ENCODE data around the gene OSBPL10. TPM values are rescaled to one million over a fixed set of nuclear protein-coding genes. Genes with fewer than 3 reads are reported as not detected.

OSBPL10 gene
- total RNA-seq, 1 experiment from 2014 or later: 4.8 TPM

DNA sequence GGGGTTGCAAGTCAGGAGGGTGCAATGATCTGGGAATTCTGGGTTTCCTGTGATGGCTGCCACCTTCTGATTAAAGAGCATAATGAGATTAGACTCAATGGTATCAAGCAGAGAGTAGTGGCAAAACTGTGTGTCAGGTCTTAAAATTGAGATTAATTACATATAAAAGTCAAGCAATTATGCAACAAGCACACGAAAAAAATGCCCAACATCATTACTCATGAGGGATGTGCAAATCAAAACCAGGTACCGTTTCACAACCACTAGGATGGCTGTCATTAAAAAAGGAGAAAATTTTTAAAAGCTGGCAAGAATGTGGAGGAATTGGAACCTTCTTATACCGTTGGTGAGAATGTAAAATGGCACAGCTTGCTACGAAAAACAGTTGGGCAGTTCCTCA, 205.0 kb downstream of the OSBPL10 start:
- DNase-seq (ENCODE audit: low read depth): no peak

GRCh38 chr3:31775383-31775782, 205.7 kb downstream of the OSBPL10 start:
- no peak for DNase-seq (ENCODE audit: low read depth)

DNA sequence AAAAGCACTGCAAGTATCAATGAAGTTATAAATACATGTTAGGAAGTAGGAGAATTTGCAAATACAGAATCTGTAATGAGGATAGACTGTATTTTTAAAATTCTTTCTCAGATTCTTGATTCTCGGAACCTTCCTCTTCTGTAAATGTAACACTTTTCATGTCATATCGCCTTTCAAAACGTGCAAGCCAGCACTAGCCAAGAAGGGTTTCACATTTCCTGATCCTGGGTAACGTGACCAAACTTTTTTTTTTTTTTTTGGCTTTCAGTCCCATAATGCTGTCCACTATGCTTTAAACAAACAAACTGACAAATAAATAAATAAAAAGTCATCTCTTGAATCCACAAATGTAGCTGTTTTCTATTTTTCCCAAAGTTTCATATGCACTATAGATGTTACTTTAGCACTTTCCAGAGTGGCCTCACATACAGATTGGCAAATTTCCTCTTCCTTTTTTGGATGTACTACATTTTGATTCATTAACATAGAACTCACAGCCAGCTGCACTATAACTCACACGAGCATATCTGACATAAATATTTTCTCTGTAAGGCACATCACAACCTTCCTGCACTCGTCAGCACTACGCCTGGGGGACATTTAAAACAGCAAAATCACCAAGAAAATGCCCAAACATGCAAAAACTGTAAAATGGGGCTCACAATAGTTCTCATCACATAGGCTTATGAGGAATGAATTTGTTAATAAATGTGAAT, 208.1 kb downstream of the OSBPL10 start:
- DNase-seq (ENCODE audit: low read depth): no peak

GRCh38 chr3:31772272-31772671, 208.8 kb downstream of the OSBPL10 start:
- DNase-seq (ENCODE audit: low read depth): no peak

- no peak for DNase-seq (ENCODE audit: low read depth)
Observed at GRCh38 chr3:31770822-31771326, 210.2 kb downstream of the OSBPL10 start.

- peak; percentile 35 for DNase-seq (ENCODE audit: low read depth)
Observed at GRCh38 chr3:31768479-31769125, 212.5 kb downstream of the OSBPL10 start.

GRCh38 chr3:31767920-31768319, 213.1 kb downstream of the OSBPL10 start:
- DNase-seq (ENCODE audit: low read depth): no peak

- DNase-seq (ENCODE audit: low read depth): no peak
Observed at GRCh38 chr3:31766669-31767068, 214.4 kb downstream of the OSBPL10 start.

DNA sequence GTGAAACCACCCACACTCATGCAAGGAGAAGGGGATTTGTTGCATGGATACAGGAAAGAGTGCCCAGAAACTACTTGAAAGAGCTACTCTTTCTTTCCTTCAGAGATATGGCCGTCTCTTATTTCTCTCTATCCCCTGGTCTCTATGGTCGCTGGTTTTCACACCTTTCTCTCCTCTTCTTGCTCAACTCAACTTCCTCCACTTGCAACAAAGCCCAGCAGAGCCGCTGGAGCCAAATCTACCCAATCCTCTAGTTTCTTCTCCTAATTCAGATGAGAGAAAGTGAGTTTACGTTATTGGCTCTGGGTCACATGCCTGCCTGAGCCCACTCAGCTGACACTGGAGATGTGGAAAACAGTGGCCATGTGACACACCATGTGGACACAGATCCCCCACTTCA, 215.2 kb downstream of the OSBPL10 start:
- DNase-seq (ENCODE audit: low read depth): no peak

- no peak for DNase-seq (ENCODE audit: low read depth)
Observed at GRCh38 chr3:31763731-31764130, 217.3 kb downstream of the OSBPL10 start.

- DNase-seq (ENCODE audit: low read depth): no peak
Observed at GRCh38 chr3:31762888-31763351, 218.1 kb downstream of the OSBPL10 start.

DNA sequence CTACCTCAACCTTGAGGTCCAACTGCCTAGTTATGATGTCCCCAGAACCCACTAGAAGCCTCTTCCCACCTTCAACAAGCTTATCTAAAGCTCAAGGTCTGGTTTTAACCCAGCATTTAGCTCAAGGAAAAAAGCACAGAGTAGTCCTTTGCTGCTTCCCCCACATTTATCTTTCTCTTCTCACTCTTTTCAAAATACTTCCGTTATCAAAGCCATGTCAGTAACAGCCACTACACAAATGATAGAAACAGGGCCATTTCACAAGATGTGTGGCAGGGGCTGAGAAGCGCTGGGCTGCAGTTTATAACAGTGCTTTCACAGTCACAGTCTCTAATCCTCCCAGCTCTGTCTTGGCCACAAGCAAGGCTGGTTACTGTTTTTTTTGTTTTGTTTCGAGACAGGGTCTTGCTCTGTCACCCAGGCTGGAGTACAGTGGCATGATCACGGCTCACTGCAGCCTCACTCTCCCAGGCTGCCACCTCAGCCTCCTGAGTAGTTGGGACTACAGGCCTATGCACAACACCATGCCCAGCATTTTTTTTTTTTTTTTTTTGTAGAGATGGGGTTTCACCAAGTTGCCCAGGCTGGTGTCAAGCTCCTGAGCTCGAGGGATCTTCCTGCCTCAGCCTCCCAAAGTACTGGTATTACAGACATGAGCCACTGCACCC, 218.8 kb downstream of the OSBPL10 start:
- no peak for DNase-seq (ENCODE audit: low read depth)

GRCh38 chr3:31760654-31761053, 220.4 kb downstream of the OSBPL10 start:
- no peak for DNase-seq (ENCODE audit: low read depth)

- DNase-seq (ENCODE audit: low read depth): no peak
Observed at GRCh38 chr3:31758322-31758965, 222.6 kb downstream of the OSBPL10 start.

DNA sequence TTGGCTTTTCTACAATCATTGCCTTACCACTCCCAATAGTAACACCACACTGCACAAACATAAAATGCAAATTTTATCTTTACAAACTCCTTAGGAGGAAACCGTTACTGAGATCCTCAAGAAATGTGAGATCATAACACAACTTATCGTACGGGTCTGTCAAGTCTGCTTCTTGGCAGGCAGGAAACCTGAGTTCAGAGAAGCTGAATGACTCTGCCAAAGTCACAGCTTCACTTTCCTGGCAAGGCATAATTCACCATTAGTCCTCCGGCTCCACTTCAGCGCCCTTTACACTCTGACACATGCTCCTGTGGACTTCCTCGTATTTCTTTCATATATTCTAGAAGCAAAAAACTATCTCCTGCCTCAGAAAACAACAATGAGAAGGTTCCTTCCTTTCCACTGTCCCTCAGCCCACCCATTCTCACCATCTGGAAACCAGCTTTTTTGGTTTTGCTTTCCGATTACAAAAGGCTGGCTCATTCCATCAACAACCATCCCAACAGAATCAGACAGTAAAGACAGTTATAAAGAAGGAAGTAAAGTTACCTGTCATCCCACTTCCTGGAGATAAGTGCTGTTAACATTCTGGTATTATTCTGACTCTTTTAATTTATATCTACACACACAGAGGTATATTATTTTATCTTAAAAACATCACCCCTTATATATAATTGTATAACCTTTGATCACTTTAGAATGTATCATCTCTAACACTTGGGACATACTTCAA, 225.0 kb downstream of the OSBPL10 start:
- no peak for DNase-seq (ENCODE audit: low read depth)

DNA sequence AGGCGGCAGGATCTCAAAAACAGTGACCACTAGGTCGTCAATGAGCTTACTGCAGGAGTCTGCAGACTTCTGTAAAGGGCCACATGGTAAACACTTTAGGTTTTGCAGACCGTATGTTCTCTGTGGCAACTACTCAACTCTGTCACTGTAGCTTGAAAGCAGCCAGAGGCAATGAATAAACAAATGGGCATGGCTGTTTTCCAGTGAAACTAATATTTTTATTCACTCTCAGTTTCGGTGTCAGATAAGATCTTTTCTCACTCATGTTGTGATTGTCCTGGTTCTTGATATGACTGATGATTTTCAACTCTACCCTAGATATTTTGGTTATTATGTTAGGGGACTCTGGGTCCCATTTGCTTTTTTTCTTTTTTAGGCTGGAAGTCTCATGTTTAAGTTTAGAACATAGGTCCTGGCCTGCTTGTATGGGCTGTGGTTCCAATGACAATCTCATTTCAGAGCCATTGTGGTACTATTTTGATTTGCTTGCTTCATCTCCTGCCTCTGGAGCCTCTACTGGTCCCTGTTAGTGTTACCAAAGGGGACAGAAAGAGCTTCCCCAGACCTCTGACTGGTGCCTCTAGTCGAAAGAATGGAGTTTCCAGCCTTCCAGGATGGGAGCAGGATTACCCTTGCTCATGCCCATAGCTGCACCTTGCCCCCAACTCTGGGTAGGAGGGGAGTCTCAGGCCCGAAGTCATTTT, 226.3 kb downstream of the OSBPL10 start:
- no peak for DNase-seq (ENCODE audit: low read depth)

DNA sequence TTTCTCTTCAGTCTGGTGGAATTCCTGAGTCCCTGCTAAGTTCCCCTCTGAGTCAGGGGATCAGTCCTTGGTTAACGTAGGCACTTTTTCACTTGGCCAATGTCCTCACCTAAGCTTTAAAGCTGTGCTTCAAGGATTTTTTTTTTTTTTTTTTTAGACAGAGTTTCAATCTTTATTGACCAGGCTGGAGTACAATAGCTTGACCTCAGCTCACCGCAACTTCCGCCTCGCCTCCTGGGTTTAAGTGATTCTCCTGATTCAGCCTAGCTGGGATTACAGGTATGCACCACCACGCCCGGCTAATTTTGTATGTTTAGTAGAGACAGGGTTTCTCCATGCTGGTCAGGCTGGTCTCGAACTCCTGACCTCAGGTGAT, 228.0 kb downstream of the OSBPL10 start:
- no peak for DNase-seq (ENCODE audit: low read depth)

DNA sequence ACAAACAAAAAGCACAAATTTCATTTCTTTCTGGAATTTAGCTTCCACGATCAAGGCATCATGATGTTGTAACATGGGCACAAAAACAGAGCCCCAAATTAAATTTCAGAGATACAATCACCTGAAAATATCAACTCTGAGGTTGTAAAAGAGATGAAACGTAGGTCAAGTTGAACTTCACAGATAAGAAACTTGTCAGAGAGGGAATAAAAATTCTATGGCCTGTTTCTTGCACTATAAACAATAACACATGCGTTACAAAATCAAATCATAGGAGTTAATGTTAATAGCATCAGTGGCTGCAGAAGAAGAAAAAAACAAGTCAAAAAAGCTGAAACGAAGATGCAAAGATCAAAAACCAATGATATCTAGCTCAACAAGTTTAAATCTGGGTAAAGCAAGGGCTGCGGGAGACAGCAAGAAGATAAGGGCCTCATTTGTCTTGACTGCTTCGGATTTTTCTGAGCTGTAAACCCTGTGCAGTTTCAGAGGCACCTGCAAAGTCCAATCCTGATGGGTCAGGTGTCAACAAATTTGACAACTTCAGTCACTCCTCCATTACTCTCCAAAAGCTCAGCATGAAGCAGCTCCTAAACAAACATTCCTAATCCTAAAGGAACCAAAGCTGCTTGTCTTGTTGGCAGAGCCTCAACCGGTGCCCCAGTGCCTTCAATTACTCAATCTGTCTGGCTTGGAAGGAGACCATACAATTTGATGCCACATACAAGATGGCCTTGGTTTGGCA, 228.6 kb downstream of the OSBPL10 start:
- DNase-seq (ENCODE audit: low read depth): no peak

DNA sequence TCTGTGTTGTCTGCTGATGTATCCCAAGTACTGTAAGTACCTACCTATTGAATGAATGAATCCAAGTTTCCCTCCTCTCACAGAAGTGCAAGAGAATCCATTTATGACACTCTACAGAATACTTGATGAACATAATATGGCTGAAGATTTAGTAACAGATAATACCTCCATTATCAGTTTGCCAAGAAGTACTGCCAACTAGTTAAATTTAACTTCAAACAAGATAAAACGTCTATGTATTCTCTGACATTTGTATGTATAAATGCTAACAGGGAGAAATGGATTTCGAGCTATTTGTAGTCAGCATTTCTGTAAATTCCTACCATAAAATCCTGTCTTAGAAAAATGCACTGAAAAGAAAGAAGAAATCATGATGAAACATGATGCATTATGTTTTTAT, 230.7 kb downstream of the OSBPL10 start:
- DNase-seq (ENCODE audit: low read depth): no peak

- DNase-seq (ENCODE audit: low read depth): no peak
Observed at GRCh38 chr3:31748933-31749295, 232.1 kb downstream of the OSBPL10 start.
